CD4-positive, alpha-beta T cell treated with Interferon gamma for 1 hour (primary cell): ENCODE data around the gene CRADD.
"Not testable (repeated sequence)": the region's sequence is repeated elsewhere in the genome, so short reads cannot be mapped to it uniquely, and the experiment has no call there.

Experiments used
- DNase-seq: peaks from one replicate; pipeline ENCODE4 v3.0.0-alpha.2; 2020

Gene CRADD

DNA sequence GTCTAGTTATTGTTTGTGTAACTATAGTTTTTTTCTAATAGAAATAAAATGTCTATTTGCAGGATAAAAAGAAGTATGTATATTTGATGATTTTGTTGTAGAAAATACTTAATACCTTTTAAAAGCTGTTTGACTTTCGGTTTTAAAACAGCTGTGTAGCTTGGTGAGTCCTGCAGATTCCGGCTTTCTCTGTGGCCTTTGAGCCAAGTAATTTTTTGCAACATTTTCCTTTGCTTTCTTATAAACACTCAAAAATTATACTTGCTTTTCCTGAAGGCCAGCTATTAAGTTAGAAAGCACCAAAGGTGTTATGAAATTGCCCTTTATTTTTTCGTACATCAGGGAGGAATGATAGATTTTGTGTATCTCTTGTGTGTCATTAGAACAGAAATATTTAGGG is 63.6 kb downstream of the CRADD start:
- no peak for DNase-seq

GRCh38 chr12:93741659-93742109 is 64.5 kb downstream of the CRADD start:
- DNase-seq: no peak

DNA sequence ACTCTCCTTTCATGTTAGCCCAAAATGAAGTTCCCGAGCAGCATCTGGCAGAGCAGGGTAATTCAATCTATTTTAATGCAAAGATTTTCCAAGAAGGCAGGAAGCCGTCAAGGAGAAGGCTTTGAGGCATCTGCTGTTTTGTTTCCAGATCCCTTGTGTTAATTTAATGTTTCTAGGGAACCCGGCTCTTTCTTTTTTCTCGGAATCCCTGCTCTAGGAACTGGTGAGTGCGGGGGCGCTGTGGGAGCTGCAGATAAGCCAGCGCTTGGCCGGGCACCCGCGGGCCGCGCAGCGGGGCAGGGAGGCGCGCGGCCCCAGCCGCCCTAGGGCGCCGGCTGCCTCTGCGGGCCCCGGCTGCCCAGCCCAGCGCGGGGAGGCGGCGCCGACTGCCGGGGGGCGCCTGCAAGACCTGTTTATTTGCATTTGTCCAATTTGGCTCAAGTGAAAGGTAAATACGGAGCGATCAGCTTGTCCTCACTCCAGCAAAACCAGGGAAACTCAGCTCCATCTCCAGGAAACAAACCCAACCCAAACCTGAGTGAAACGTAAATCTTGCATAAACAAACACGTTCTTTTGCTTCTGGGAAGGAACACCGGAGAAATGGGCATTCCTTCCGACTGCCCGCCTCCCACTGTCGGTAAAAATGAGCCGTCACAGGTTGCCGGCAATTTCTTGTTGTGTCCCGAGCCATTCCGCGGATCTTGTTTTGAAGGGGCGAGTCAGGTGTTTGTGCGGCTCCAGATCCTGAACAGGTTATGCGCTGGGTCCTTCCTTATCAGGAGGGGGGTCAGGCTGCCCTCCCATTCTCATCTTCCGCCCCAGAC is 65.1 kb downstream of the CRADD start:
- DNase-seq: peak; percentile 55

GRCh38 chr12:93743229-93743998 is 66.2 kb downstream of the CRADD start:
- no peak for DNase-seq

GRCh38 chr12:93743999-93744689 is 67.0 kb downstream of the CRADD start:
- DNase-seq: no peak

GRCh38 chr12:93745286-93745685 is 68.1 kb downstream of the CRADD start:
- no peak for DNase-seq

- DNase-seq: no peak
Observed at GRCh38 chr12:93746572-93747168, 69.5 kb downstream of the CRADD start.

GRCh38 chr12:93748672-93749383 is 71.7 kb downstream of the CRADD start:
- DNase-seq: no peak

GRCh38 chr12:93749515-93749914 is 72.3 kb downstream of the CRADD start:
- no peak for DNase-seq

GRCh38 chr12:93750056-93750455 is 72.9 kb downstream of the CRADD start:
- no peak for DNase-seq

DNA sequence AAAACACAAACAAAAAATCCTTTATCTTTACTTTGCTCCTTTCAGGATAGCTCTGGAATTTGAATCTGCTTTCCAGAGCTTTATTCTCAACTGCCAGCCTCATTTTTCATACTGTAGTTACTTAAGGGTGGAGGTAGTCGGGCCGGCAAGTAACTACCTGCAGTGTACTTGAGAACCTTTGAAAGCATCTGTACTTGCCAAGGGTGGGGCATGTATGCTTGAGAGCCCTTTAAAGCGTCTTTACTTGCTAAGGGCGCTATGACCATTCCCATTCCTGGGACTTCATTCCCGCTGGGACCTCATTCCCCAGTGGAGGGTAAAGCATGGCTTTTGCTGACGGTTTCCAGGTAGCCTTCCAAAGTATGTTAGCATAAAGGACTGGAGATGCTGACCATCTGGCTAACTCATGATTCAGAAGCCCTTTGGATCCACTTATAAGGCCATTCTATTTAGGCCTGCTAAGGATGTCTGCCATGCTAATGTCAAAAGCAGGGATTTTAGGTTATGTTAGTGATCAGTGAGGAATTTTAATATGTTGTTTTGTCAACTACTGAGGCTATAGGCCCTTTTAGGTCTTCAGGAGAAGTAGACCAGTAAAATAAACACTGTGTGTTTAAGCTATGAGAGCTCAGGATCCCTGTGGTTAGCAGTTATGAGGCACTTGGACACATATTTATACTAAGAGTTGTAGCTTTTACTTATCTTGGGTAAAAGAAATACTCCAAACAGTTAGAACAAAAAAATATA is 74.9 kb downstream of the CRADD start:
- no peak for DNase-seq

DNA sequence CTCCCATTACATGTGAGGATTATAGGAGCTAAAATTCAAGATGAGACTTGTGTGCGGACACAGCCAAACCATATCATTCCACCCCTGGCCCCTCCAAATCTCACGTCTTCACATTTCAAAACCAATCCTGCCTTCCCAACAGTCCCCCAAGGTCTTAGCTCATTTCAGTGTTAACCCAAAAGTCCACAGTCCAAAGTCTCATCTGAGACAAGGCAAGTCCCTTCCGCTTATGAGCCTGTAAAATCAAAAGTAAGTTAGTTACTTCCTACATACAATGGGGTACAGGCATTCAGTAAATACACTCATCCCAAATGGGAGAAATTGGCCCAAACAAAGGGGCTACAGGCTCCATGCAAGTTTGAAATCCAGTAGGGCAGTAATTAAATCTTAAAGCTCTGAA is 76.1 kb downstream of the CRADD start:
- no peak for DNase-seq

GRCh38 chr12:93753838-93754429 is 76.8 kb downstream of the CRADD start:
- DNase-seq: no peak

- DNase-seq: not testable (repeated sequence)
Observed at GRCh38 chr12:93754859-93755258, 77.7 kb downstream of the CRADD start.

DNA sequence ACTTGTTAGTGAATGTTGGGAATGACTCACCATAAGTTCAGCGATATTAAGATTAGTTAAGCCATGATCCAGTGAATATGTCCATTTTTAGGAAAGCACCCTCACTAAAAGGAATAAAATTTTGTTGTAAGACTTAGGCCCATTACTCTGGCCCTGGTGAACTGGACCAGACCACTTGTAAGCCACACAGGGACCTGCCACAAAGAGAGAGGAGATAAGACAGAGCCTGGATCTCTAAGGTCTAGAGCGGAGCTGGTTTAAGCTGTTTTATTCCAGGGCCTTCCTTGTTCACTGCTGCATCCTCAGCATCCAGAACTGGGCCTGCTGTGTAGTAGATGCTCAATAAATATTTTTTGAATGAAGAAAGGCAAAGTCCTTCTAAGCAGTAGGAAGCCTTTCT is 79.1 kb downstream of the CRADD start:
- no peak for DNase-seq

- no peak for DNase-seq
Observed at GRCh38 chr12:93757792-93758694, 80.9 kb downstream of the CRADD start.

GRCh38 chr12:93758801-93759373 is 81.7 kb downstream of the CRADD start:
- no peak for DNase-seq

- DNase-seq: no peak
Observed at GRCh38 chr12:93759512-93760081, 82.4 kb downstream of the CRADD start.

DNA sequence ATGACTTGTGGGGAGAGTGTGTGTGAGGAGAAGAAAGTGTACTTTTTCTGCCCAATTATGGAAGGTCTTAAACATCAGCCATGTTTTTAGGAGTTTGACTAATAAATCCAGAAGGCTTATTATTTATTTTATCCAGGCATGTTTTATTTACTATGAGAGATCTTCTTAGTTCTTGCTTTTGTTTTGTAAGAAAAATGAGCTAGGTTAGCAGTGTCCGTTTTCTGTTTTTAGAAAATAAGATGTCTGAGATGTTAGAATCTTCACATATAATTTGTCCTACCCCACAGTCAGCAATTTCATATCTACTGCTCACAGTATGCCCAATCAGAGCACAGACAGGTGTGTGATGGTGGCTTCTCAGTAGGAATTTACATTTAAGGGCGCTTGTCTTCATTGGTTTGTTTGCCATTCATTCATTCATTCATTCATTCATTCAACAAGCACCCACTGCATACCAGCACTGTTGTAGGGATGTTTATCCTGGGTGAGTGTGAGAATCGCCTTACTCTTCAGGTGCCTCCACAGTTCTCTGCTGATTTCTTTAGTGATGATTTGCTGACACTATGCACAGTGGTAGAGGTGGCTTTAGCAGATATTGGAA is 83.2 kb downstream of the CRADD start:
- DNase-seq: no peak
